Measurements from ENCODE around the gene C2orf78. TPM values are rescaled to one million over a fixed set of nuclear protein-coding genes. Genes with fewer than 3 reads are reported as not detected.
"Not testable (repeated sequence)": the region's sequence is repeated elsewhere in the genome, so short reads cannot be mapped to it uniquely, and the experiment has no call there.

C2orf78 gene
- polyA plus RNA-seq, 1 donor = not detected

DNA sequence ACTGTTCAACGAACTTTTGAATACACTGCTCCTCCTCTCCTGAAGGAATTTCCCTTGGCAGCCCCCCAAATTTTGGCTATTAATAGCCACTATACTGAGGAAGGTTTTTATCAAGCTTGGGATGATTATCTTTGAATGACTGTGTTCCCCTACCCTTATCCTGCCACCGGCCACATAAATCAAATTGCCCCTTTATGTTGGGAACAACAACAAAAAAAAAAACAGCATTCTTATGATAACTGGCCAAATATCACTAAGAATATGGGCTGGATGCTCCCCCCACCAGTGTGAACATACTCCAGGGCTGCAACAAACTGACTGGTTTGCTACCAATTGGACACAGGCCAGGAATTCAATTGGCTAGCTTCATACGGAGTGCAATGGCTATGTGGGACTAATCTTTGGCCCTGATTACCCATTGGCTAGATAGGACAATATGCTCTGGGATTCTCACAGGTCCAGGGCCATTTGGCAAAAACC is 24.7 kb upstream of the C2orf78 start:
- no peaks in the 10 kb centered on the region for H3K27me3 ChIP-seq (ENCODE audit: control insufficient read depth, insufficient read depth, low read length)
- no peak overlapping the region for H3K27ac ChIP-seq (ENCODE audit: low read length)
- H3K36me3 ChIP-seq (ENCODE audit: control insufficient read depth, insufficient read depth, low read length) = peaks cover 58% of the 10 kb centered on the region
- H3K4me3 ChIP-seq (ENCODE audit: low read length) = no peak overlapping the region
- no CpG with 5 or more reads among the region's 3 CpGs for WGBS (ENCODE audit: insufficient coverage, low lambda C conversion rate)
- peaks cover 3% of the 10 kb centered on the region for H3K9me3 ChIP-seq (ENCODE audit: control insufficient read depth, low read depth, low read length)
- no peaks in the 10 kb centered on the region for H3K4me1 ChIP-seq (ENCODE audit: control insufficient read depth, insufficient read depth, low read length)
- DNase-seq = no peak

DNA sequence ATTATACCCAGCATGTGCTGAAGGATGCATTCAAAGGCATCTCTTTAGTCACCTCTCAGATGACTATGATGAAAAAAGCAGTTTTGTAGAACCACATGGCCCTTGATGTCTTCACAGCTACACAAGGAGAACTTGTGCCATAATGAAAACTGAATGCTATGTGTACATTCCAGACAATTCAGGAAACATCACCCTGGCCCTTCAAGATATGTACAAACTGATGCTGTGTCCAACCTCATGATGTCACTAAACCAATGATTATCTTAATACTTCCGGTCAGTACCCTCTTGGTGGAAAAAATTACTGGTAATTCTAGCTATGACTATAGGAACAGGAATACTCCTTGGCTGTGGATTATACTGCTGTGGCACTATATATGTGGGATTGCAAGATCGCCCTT is 24.1 kb upstream of the C2orf78 start:
- no peak overlapping the region for H3K27ac ChIP-seq (ENCODE audit: low read length)
- H3K27me3 ChIP-seq (ENCODE audit: control insufficient read depth, insufficient read depth, low read length) = no peaks in the 10 kb centered on the region
- H3K9me3 ChIP-seq (ENCODE audit: control insufficient read depth, low read depth, low read length) = no peaks in the 10 kb centered on the region
- no peak for DNase-seq
- no peaks in the 10 kb centered on the region for H3K4me1 ChIP-seq (ENCODE audit: control insufficient read depth, insufficient read depth, low read length)
- WGBS (ENCODE audit: insufficient coverage, low lambda C conversion rate) = no CpG with 5 or more reads among the region's 2 CpGs
- no peak overlapping the region for H3K4me3 ChIP-seq (ENCODE audit: low read length)
- H3K36me3 ChIP-seq (ENCODE audit: control insufficient read depth, insufficient read depth, low read length) = peaks cover 59% of the 10 kb centered on the region

GRCh38 chr2:73762571-73762970 is 21.4 kb upstream of the C2orf78 start:
- peaks cover 58% of the 10 kb centered on the region for H3K36me3 ChIP-seq (ENCODE audit: control insufficient read depth, insufficient read depth, low read length)
- H3K9me3 ChIP-seq (ENCODE audit: control insufficient read depth, low read depth, low read length) = no peaks in the 10 kb centered on the region
- no CpG with 5 or more reads among the region's 1 CpG for WGBS (ENCODE audit: insufficient coverage, low lambda C conversion rate)
- no peak overlapping the region for H3K27ac ChIP-seq (ENCODE audit: low read length)
- H3K4me1 ChIP-seq (ENCODE audit: control insufficient read depth, insufficient read depth, low read length) = no peaks in the 10 kb centered on the region
- no peaks in the 10 kb centered on the region for H3K27me3 ChIP-seq (ENCODE audit: control insufficient read depth, insufficient read depth, low read length)
- no peak overlapping the region for H3K4me3 ChIP-seq (ENCODE audit: low read length)
- DNase-seq = no peak

DNA sequence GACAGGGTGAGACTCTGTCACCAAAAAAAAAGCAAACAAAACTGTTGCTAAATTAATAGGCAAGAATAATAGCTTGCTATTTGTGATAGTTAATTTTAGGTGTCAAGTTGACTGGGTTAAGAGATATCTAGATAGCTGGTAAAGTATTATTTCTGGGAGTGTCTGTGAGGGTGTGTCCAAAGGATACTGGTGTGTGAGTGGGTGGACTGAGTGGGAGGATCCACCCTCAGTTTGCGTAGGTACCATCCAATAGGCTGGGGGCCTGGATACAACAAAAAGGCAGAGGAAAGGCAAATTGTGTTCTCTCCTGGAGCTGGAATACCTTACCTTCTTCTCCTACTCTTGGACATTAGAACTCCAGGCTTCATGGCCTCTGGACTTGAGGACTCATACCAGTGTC is 19.0 kb upstream of the C2orf78 start:
- H3K27me3 ChIP-seq (ENCODE audit: control insufficient read depth, insufficient read depth, low read length) = no peaks in the 10 kb centered on the region
- no peak overlapping the region for H3K27ac ChIP-seq (ENCODE audit: low read length)
- H3K9me3 ChIP-seq (ENCODE audit: control insufficient read depth, low read depth, low read length) = no peaks in the 10 kb centered on the region
- no peak overlapping the region for H3K4me3 ChIP-seq (ENCODE audit: low read length)
- DNase-seq = no peak
- H3K36me3 ChIP-seq (ENCODE audit: control insufficient read depth, insufficient read depth, low read length) = peaks cover 65% of the 10 kb centered on the region
- no peaks in the 10 kb centered on the region for H3K4me1 ChIP-seq (ENCODE audit: control insufficient read depth, insufficient read depth, low read length)
- WGBS (ENCODE audit: insufficient coverage, low lambda C conversion rate) = no CpG with 5 or more reads among the region's 1 CpG

DNA sequence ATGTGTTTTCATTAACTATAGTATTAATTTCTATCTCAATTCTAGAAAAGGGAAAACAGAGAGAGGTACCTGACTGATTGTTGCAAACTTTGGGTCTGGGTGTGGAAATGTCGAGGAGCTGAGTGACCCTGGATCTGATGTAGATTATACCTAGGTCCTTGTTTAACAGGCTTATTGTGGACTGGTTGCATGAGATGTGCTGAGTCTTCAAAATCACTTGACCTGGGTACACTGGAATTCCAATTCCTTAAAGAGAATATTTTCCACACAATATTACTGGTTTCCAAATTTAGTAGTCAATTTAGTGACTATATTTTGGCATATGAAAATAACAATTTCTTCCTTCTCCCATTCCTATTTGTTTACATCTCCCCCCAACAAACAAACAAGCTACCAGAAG is 17.6 kb upstream of the C2orf78 start:
- WGBS (ENCODE audit: insufficient coverage, low lambda C conversion rate) = no CpG with 5 or more reads among the region's 1 CpG
- H3K9me3 ChIP-seq (ENCODE audit: control insufficient read depth, low read depth, low read length) = no peaks in the 10 kb centered on the region
- H3K36me3 ChIP-seq (ENCODE audit: control insufficient read depth, insufficient read depth, low read length) = peaks cover 59% of the 10 kb centered on the region

GRCh38 chr2:73766994-73767393 is 17.0 kb upstream of the C2orf78 start:
- Histone ChIP-seq H3K27me3 (ENCODE audit: control insufficient read depth, insufficient read depth, low read length) (no peaks in the 10 kb centered on the region), H3K27ac (ENCODE audit: low read length) (no peak overlapping the region), H3K4me1 (ENCODE audit: control insufficient read depth, insufficient read depth, low read length) (no peaks in the 10 kb centered on the region), H3K36me3 (ENCODE audit: control insufficient read depth, insufficient read depth, low read length) (peaks cover 55% of the 10 kb centered on the region), H3K4me3 (ENCODE audit: low read length) (no peak overlapping the region), H3K9me3 (ENCODE audit: control insufficient read depth, low read depth, low read length) (no peaks in the 10 kb centered on the region)
- WGBS (ENCODE audit: insufficient coverage, low lambda C conversion rate) = 96% methylated on average over 4 of the region's 4 CpGs
- no peak for DNase-seq

More for the DNA sequence above, 17.6 kb upstream of the C2orf78 start:
- no peaks in the 10 kb centered on the region for H3K27me3 ChIP-seq (ENCODE audit: control insufficient read depth, insufficient read depth, low read length)
- no peak overlapping the region for H3K27ac ChIP-seq (ENCODE audit: low read length)
- DNase-seq = no peak
- H3K4me1 ChIP-seq (ENCODE audit: control insufficient read depth, insufficient read depth, low read length) = no peaks in the 10 kb centered on the region
- H3K4me3 ChIP-seq (ENCODE audit: low read length) = no peak overlapping the region

DNA sequence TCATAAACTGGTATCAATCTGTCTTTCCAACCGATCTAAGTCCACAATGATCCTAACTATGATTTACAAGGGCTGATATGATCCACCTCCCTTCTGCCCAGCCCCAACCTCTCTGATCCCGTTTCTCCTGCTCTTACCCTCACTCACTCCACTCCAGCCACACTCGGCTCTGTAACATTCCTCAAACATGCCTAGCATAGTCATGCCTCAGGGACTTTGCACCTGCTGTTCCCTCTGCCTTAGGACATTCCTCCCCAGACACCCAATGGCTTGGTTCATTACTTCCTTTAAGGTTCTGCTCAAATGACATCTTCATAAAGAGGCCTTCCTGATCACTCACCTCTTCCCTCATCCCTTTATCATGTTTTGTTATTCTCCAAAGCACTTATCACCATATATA is 13.3 kb upstream of the C2orf78 start:
- no peaks in the 10 kb centered on the region for H3K4me1 ChIP-seq (ENCODE audit: control insufficient read depth, insufficient read depth, low read length)
- H3K9me3 ChIP-seq (ENCODE audit: control insufficient read depth, low read depth, low read length) = no peaks in the 10 kb centered on the region
- peaks cover 62% of the 10 kb centered on the region for H3K36me3 ChIP-seq (ENCODE audit: control insufficient read depth, insufficient read depth, low read length)
- no peak overlapping the region for H3K27ac ChIP-seq (ENCODE audit: low read length)
- DNase-seq = no peak
- no peaks in the 10 kb centered on the region for H3K27me3 ChIP-seq (ENCODE audit: control insufficient read depth, insufficient read depth, low read length)
- no peak overlapping the region for H3K4me3 ChIP-seq (ENCODE audit: low read length)
- no CpG with 5 or more reads among the region's 3 CpGs for WGBS (ENCODE audit: insufficient coverage, low lambda C conversion rate)

GRCh38 chr2:73772819-73773218 is 11.2 kb upstream of the C2orf78 start:
- Histone ChIP-seq H3K36me3 (ENCODE audit: control insufficient read depth, insufficient read depth, low read length) (peaks cover 60% of the 10 kb centered on the region), H3K4me1 (ENCODE audit: control insufficient read depth, insufficient read depth, low read length) (no peaks in the 10 kb centered on the region), H3K9me3 (ENCODE audit: control insufficient read depth, low read depth, low read length) (no peaks in the 10 kb centered on the region), H3K27ac (ENCODE audit: low read length) (no peak overlapping the region), H3K4me3 (ENCODE audit: low read length) (no peak overlapping the region), H3K27me3 (ENCODE audit: control insufficient read depth, insufficient read depth, low read length) (no peaks in the 10 kb centered on the region)
- no peak for DNase-seq

DNA sequence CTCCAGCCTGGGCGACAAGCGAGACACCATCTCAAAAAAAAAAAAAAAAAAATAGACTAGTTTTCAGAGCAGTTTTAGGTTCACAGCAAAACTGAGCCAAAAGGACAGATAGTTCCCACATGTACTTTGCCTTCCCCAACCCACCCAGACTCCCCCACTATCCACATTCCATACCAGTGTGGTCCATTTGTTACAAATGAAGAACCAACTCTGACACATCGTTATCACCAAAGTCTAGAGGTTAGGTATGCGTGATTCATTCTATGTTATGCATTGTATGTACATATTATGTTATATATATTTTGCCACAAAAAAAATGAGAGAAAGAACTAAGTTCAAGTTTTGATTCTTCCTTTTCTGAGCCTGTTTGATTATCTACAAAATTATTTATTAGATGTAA is 7.6 kb upstream of the C2orf78 start:
- no peaks in the 10 kb centered on the region for H3K9me3 ChIP-seq (ENCODE audit: control insufficient read depth, low read depth, low read length)
- no peaks in the 10 kb centered on the region for H3K27me3 ChIP-seq (ENCODE audit: control insufficient read depth, insufficient read depth, low read length)
- DNase-seq = no peak
- peaks cover 5% of the 10 kb centered on the region for H3K4me1 ChIP-seq (ENCODE audit: control insufficient read depth, insufficient read depth, low read length)
- H3K4me3 ChIP-seq (ENCODE audit: low read length) = no peak overlapping the region
- 100% methylated on average over 1 of the region's 4 CpGs for WGBS (ENCODE audit: insufficient coverage, low lambda C conversion rate)
- no peak overlapping the region for H3K27ac ChIP-seq (ENCODE audit: low read length)
- peaks cover 40% of the 10 kb centered on the region for H3K36me3 ChIP-seq (ENCODE audit: control insufficient read depth, insufficient read depth, low read length)

DNA sequence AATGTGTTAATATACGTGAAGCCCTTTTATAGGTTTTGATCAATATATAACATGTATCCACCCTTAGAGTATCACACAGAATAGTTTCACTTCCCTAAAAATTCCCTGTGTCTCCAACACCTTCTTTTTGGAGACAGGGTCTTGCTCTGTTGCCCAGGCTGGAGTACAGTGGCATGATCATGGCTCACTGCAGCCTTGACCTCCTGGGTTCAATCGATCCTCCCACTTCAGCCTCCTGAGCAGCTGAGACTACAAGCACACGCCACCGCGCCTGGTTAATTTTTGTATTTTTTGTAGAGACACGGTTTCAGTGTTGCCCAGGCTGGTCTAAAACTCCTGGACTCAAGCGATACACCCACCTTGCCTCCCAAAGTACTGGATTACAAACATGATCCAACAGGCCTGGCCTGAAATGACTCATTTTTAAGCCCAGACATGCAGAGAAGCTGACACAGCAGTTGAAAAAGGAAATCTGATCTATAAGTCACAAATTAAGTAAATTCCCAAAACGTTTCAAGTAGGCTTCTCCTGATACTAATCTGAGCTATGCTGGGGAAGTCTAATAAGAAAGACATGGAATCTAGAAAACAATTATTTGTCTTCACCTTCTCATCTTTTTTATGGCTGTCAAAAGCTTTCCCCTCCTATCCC is 7.0 kb upstream of the C2orf78 start:
- peaks cover 38% of the 10 kb centered on the region for H3K36me3 ChIP-seq (ENCODE audit: control insufficient read depth, insufficient read depth, low read length)
- no peaks in the 10 kb centered on the region for H3K27me3 ChIP-seq (ENCODE audit: control insufficient read depth, insufficient read depth, low read length)

DNA sequence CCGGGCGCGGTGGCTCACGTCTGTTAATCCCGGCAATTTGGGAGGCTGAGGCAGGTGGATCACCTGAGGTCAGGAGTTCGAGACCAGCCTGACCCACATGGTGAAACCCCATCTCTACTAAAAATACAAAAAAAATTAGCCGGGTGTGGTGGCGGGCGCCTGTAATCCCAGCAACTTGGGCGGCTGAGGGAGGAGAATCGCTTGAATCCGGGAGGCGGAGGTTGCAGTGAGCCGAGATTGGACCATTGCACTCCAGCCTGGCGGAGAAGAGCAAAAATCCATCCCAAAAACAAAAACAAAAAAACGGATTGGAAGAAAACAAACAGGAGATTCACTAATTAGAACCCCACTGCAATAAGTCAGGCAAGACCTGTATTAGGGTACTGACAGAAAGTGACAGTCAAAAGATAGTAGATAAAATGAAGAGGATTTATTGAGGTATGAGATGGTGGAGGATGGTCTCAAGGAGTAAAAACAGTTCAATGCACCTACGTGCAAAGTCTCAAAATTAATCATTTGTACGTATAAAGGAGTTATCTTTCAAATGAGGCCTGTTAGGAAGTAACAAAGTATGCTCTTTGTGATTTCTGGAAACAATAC is 5.0 kb upstream of the C2orf78 start:
- Histone ChIP-seq H3K36me3 (ENCODE audit: control insufficient read depth, insufficient read depth, low read length) (peaks cover 22% of the 10 kb centered on the region), H3K4me3 (ENCODE audit: low read length) (peak overlapping the region; percentile 74)
- not testable (repeated sequence) for H3K9me3 ChIP-seq (ENCODE audit: control insufficient read depth, low read depth, low read length); DNase-seq; H3K27ac ChIP-seq (ENCODE audit: low read length); H3K27me3 ChIP-seq (ENCODE audit: control insufficient read depth, insufficient read depth, low read length); H3K4me1 ChIP-seq (ENCODE audit: control insufficient read depth, insufficient read depth, low read length)
- 67% methylated on average over 5 of the region's 18 CpGs for WGBS (ENCODE audit: insufficient coverage, low lambda C conversion rate)

More for the DNA sequence above, 7.0 kb upstream of the C2orf78 start:
- Histone ChIP-seq H3K4me1 (ENCODE audit: control insufficient read depth, insufficient read depth, low read length) (peaks cover 5% of the 10 kb centered on the region), H3K27ac (ENCODE audit: low read length) (no peak overlapping the region), H3K4me3 (ENCODE audit: low read length) (no peak overlapping the region), H3K9me3 (ENCODE audit: control insufficient read depth, low read depth, low read length) (no peaks in the 10 kb centered on the region)
- DNase-seq = no peak
- whole genome bisulfite sequencing (ENCODE audit: insufficient coverage, low lambda C conversion rate) = 96% methylated on average over 5 of the region's 8 CpGs

Data from large intestine (tissue), 3 donors.